Activated CD4-positive, alpha-beta T cell treated with anti-CD3 and anti-CD28 coated beads, Interleukin-10, Interleukin-2, amounts not matched to agents 100 ng/mL and 50 ng/mL, durations not matched to agents 16 hours and 8 hours (primary cell): ENCODE results near the gene ZNF646.

Experiments used
- DNase-seq: peaks from one replicate; pipeline ENCODE4 v3.0.0-alpha.2; 2020

ZNF646 gene, protein sequence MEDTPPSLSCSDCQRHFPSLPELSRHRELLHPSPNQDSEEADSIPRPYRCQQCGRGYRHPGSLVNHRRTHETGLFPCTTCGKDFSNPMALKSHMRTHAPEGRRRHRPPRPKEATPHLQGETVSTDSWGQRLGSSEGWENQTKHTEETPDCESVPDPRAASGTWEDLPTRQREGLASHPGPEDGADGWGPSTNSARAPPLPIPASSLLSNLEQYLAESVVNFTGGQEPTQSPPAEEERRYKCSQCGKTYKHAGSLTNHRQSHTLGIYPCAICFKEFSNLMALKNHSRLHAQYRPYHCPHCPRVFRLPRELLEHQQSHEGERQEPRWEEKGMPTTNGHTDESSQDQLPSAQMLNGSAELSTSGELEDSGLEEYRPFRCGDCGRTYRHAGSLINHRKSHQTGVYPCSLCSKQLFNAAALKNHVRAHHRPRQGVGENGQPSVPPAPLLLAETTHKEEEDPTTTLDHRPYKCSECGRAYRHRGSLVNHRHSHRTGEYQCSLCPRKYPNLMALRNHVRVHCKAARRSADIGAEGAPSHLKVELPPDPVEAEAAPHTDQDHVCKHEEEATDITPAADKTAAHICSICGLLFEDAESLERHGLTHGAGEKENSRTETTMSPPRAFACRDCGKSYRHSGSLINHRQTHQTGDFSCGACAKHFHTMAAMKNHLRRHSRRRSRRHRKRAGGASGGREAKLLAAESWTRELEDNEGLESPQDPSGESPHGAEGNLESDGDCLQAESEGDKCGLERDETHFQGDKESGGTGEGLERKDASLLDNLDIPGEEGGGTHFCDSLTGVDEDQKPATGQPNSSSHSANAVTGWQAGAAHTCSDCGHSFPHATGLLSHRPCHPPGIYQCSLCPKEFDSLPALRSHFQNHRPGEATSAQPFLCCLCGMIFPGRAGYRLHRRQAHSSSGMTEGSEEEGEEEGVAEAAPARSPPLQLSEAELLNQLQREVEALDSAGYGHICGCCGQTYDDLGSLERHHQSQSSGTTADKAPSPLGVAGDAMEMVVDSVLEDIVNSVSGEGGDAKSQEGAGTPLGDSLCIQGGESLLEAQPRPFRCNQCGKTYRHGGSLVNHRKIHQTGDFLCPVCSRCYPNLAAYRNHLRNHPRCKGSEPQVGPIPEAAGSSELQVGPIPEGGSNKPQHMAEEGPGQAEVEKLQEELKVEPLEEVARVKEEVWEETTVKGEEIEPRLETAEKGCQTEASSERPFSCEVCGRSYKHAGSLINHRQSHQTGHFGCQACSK (N-terminal part only)

DNA sequence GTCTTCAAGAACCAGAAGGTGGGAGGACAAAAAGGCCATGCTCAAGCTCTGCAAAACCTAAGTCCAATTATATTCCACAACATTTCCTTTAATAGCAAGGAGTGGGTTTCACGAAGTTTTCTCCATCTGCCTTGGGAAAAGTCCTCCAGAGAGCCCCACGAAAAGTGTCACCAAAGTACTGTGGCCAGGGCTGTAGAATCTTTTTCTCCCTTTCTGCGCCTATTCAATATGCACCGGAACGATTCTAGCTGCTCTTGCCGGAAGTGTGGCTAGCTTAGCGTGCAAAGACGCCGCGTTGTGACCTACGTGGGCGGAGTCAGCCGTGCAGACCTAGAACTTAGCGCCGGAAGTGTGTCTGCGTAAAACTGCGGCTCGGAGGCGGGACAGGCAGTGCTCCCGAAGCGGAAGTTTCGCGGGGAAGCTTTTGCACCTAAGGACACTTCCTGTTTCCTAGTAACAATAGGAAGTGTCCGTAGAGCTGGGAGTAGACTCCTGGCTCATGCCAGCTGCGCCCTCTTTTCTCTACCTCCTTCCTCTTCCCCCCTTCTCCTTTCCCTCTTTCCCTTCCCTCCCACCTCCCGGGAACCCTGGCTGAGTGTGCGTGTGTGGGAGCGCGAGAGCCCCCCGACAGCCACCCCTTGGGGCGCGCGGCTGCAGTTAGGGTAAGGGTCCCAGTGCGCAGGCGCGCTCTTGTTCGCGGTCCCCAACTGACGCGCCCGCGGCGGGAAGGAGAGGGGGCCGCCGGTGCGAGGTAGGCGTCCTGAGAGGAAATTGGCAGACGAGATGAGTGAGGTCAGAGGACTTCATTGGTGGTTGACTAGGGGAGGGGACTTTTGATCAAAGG is at the start of gene ZNF646, which contains the start of gene ZNF668:
TSS of gene ZNF646 (plus strand) at position 453 of the 844 bp plus-strand sequence. CDS start 1,903 bp downstream, outside the sequence.
TSS of gene ZNF668 (minus strand) at position 271 of the 844 bp plus-strand sequence. CDS start 9,781 bp downstream, outside the sequence.
- peak; percentile 99 for DNase-seq

DNA sequence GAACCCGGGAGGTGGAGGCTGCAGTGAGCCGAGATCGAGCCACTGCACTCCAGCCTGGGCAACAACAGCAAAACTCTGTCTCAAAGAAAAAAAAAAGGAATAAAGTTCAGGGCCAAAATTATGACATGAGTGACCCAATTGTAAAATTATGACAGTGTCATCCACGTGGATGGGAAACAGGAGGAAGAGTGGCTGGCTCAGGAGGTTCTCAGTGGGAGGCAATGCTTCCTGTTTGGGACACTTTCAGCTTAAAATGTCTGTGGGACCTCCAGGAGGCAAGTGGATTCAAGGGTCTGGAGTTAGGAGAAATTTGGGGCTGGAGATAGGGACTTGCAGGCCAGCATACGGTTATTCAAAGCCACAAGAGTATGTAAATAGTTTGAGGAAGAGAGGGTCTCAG is 48.9 kb upstream of the ZNF646 start:
- DNase-seq = no peak

- DNase-seq = no peak
Measured at GRCh38 chr16:31029272-31029671, 45.0 kb upstream of the ZNF646 start.

- DNase-seq = no peak
Measured at GRCh38 chr16:31031276-31031675, 42.9 kb upstream of the ZNF646 start.

- DNase-seq = peak; percentile 98
Measured at GRCh38 chr16:31032736-31033708, 41.2 kb upstream of the ZNF646 start, which contains the start of gene STX4. TSS of gene STX4 (plus strand) at chr16:31033558. CDS start at chr16:31033806, 248 bp downstream.

GRCh38 chr16:31033709-31034492 is 40.3 kb upstream of the ZNF646 start:
- DNase-seq = peak; percentile 90

DNA sequence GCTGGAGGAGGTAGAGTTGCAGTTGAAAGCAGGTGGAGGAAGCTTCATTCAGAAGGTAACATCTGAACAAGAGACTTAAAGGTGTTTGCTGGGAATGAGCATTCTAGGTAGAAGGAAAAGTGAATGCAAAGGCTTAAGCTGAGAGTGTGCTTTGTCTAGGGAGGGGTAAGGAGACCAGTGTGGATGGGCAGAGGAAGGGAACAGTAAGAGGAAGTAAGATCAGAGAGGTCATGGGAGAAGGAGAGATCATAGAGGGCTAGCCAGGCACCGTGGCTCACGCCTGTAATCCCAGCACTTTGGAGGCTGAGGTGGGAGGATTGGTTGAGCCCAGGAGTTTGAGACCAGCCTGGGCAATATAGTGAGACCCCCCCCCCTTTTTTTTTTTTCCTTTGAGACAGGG is 37.5 kb upstream of the ZNF646 start:
- DNase-seq = no peak

DNA sequence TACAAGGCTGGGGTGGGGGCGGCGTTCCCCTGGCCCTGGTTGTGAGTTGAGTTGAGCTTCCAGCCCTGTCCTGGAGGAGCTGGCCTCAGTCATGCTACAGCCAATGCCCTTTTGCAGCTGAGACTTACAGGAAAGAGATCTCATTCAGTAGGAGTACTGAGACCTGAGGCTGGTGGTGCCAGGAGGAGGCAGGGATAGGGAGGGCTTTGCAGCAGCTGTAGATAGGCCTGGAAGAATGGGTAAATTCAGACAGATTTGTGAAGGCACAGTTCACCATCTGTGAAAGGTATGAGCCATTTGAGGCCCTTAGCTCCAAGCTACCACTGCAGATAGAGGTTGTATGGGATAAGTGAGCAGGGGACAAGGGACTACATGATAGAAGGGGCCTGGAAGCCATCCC is 35.2 kb upstream of the ZNF646 start:
- no peak for DNase-seq

DNA sequence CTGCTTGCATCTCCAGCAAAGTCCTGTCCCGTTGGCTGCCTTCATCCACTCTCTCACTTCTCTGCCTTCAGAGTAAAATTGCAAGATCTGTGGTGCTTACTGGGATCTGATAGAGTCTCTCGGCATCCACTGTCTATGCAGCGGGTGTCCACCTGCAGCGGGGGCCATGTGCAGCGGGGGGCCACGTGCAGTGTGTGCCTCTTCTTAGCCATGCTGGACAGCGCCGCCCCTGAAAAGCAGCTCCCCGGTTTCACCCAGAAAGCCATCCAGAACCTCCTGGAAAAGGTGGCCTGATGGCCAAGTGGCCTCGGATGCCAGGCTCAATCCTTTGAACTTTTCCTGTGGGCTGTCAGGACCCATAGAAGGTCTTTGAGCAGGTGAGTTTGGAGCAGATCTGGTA is 31.4 kb upstream of the ZNF646 start:
- no peak for DNase-seq

- DNase-seq = no peak
Measured at GRCh38 chr16:31043352-31043751, 30.9 kb upstream of the ZNF646 start.

GRCh38 chr16:31043898-31044481 is 30.2 kb upstream of the ZNF646 start:
- no peak for DNase-seq

DNA sequence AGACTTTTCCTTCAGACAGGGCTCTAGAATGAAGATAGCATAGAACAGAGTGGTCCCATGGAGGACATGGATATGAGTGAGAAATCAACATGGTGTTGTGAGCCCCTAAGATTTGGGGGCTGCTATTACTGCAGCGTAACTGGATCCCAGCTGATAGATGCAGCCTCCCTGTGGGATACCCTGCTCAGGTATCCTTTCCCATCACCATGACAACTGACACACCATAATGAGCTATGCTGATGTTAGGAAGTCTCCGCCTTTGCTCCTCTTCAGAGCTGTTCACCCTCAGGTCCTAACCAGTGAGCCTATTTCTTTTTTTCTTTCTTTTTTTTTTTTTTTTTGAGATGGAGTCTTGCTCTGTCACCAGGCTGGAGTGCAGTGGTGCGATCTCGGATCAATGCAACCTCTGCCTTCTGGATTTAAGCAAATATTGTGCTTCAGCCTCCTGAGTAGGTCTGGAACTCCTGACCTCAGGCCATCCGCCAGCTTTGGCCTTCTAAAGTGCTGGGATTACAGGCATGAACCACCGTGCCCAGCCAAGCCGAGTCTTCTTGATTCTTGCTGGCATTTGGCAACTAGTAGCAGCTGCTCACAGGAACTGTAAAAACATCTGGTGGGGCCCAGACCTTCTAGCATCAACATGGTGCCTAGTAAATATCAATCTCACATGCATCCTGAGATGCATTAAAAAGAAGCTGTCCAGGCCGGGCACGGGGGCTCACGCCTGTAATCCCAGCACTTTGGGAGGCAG is 23.8 kb upstream of the ZNF646 start:
- no peak for DNase-seq

- peak; percentile 11 for DNase-seq
Measured at GRCh38 chr16:31052114-31052513, 22.1 kb upstream of the ZNF646 start.

DNA sequence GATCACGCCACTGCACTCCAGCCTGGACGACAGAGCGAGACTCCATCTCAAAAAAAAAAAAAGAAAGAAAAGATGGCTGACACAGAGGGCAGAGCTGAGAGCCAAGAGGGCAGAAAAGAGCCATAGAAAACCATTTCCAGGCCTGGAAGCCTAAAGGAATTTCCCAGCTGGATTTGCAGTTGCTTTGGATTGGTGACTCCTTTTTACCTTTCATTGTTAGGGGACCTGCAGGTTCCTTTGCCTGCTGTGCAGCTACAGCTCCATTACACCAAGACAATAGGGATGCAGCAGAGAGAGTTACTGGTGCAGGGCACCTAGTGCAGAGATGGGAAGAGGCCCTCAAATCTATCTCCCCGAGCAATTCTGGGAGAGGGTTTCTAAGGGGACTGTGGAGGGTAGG is 18.6 kb upstream of the ZNF646 start:
- DNase-seq = no peak

- DNase-seq = no peak
Measured at GRCh38 chr16:31061126-31061812, 13.0 kb upstream of the ZNF646 start.

GRCh38 chr16:31061813-31062440 is 12.3 kb upstream of the ZNF646 start:
- no peak for DNase-seq

- DNase-seq = no peak
Measured at GRCh38 chr16:31063495-31063842, 10.8 kb upstream of the ZNF646 start.
